K562 (cell line): Measurements from ENCODE around the gene LEAP2. TPM values are rescaled to one million over a fixed set of nuclear protein-coding genes. Genes with fewer than 3 reads are reported as not detected.

Source experiments
- ATAC-seq: fragments of 200-7000 bp; cut with Tn5 transposase; 3 replicates; pipeline ENCODE4 v1.9.1; 2020; ENCODE audit warnings: moderate library complexity
- BruUV-seq: library from RNA; stranded (reverse); fragments of 400-500 nt; replicated peaks from 2 replicates; lab custom pipeline; 2021; lab: Mats Ljungman, UMichigan
- CTCF ChIA-PET: fragments of 300-600 bp; formaldehyde crosslinking; extraction: SDS; loops from one replicate; lab custom pipeline; 2021; ENCODE audit warnings: low intra/inter-chr PET ratio; lab: Yijun Ruan, JAX
- POLR2A ChIA-PET: fragments of 300-600, 350-650 bp; sonication (Branson Sonifier 250); formaldehyde crosslinking; extraction: SDS; loops from one replicate; lab custom pipeline; 2021; ENCODE audit warnings: antibody characterized with exemption, inconsistent platforms; lab: Yijun Ruan, JAX
- DNase-seq, 4 experiments: peaks; one replicate each; pipeline versions ENCODE4 v3.0.0 to v3.0.0-alpha.2; 2011 to 2018; ENCODE audit warnings: low spot score in 3 of 4, mixed read lengths in 3 of 4; ENCODE audit errors: extremely low read depth in 1 of 4
- FAIRE-seq: peaks from 2 replicates; lab custom pipeline; 2011; peaks lifted over from hg19 to GRCh38; lab: Jason Lieb, UNC
- H2AFZ ChIP-seq: 2 replicates; pipeline ENCODE4 v1.6.0; 2011; ENCODE audit warnings: low read depth, low read length, control low read depth, inconsistent platforms
- H3K27ac ChIP-seq: fragments of 200-600 bp; 3 replicates; pipeline ENCODE4 v1.8.0; 2011; ENCODE audit warnings: low read depth, mild to moderate bottlenecking, control low read depth, inconsistent platforms, low read length, moderate library complexity, mixed read lengths; ENCODE audit errors: extremely low read depth
- H3K27me3 ChIP-seq, 2 experiments: fragments of 300-600 bp in 1 of 2; 2 replicates in 1 of 2; 3 replicates in 1 of 2; pipeline versions ENCODE4 v1.6.0 to v1.8.0; 2011; ENCODE audit warnings: inconsistent platforms in 2 of 2, low read length in 2 of 2, mild to moderate bottlenecking in 1 of 2, mixed read lengths in 1 of 2, moderate library complexity in 1 of 2; ENCODE audit not compliant: control insufficient read depth in 2 of 2, insufficient read depth in 2 of 2
- H3K36me3 ChIP-seq: fragments of 300-600 bp; 3 replicates; pipeline ENCODE4 v1.8.0; 2011; ENCODE audit warnings: mild to moderate bottlenecking, low read length, inconsistent platforms; ENCODE audit not compliant: control insufficient read depth, insufficient read depth
- H3K4me1 ChIP-seq, 2 experiments: fragments of 200-600 bp in 1 of 2; replicated peaks in 1 of 2; 2 replicates in 1 of 2; 3 replicates in 1 of 2; pipeline versions ENCODE4 v1.5.1 to v1.8.0; 2011; ENCODE audit warnings: inconsistent platforms in 2 of 2, low read length in 2 of 2, mild to moderate bottlenecking in 1 of 2, mixed read lengths in 1 of 2, moderate library complexity in 1 of 2; ENCODE audit not compliant: control insufficient read depth in 2 of 2, insufficient read depth in 2 of 2
- H3K4me2 ChIP-seq: 2 replicates; pipeline ENCODE4 v1.6.1; 2011; ENCODE audit warnings: low read length, control low read depth, inconsistent platforms, mixed read lengths; ENCODE audit not compliant: insufficient read depth
- H3K4me3 ChIP-seq: fragments of 200-600 bp; sonication (generic), shearing (Covaris generic); 2 replicates; pipeline ENCODE4 v1.5.1; 2016; ENCODE audit warnings: control low read depth, inconsistent platforms
- H3K79me2 ChIP-seq: fragments of 200-600 bp; 3 replicates; pipeline ENCODE4 v1.8.0; 2011; ENCODE audit warnings: low read length, inconsistent platforms; ENCODE audit not compliant: control insufficient read depth, insufficient read depth
- H3K9ac ChIP-seq, 2 experiments: 2 replicates each; pipeline versions ENCODE4 v1.6.0 to v1.6.1; 2011; ENCODE audit warnings: low read depth in 2 of 2, low read length in 2 of 2, control low read depth in 1 of 2, inconsistent platforms in 1 of 2, mild to moderate bottlenecking in 1 of 2, mixed read lengths in 1 of 2; ENCODE audit not compliant: insufficient read depth in 1 of 2
- H3K9me1 ChIP-seq: one replicate; pipeline ENCODE4 v1.6.0; 2011; ENCODE audit warnings: inconsistent platforms, mild to moderate bottlenecking, low read length, moderate library complexity; ENCODE audit not compliant: control insufficient read depth, insufficient read depth
- H3K9me3 ChIP-seq: replicated peaks from 2 replicates; pipeline ENCODE4 v1.5.1; 2011; ENCODE audit warnings: low read depth, low read length, inconsistent platforms; ENCODE audit not compliant: control insufficient read depth, insufficient read depth
- H4K20me1 ChIP-seq: replicated peaks from 2 replicates; pipeline ENCODE4 v1.6.1; 2011; ENCODE audit warnings: low read length, inconsistent platforms, mixed read lengths; ENCODE audit not compliant: control insufficient read depth, insufficient read depth
- AFF4 ChIP-seq: sonication (generic); formaldehyde crosslinking; IDR thresholded peaks from 2 replicates; pipeline ENCODE4 v1.8.0; 2023; ENCODE audit warnings: mild to moderate bottlenecking, missing genetic modification reagents
- KDM1A ChIP-seq, 2 experiments: fragments of 450-650 bp; IDR thresholded peaks; 2 replicates each; pipeline ENCODE4 v1.6.1; 2016; ENCODE audit warnings: mild to moderate bottlenecking in 2 of 2
- WGBS: fragments of 100-300 bp; shearing (Covaris generic); methylation state at CpG from one replicate; pipeline ENCODE4 v1.1.6; 2016; ENCODE audit warnings: low coverage, mixed read lengths; ENCODE audit not compliant: insufficient coverage; ENCODE audit errors: missing lambda C conversion rate; 5-methylcytosine and 5-hydroxymethylcytosine counted together
- in situ Hi-C: fragments of 300-500 bp; cut with MboI; formaldehyde crosslinking; loops from 4 replicates; pipeline ENCODE4 v1.15.0; 2018; ENCODE audit warnings: inconsistent platforms, mixed read lengths
- intact Hi-C: fragments of 100-400 bp; cut with micrococcal nuclease; formaldehyde crosslinking; loops from 2 replicates; pipeline ENCODE4 v1.14.2; 2022
- polyA plus RNA-seq, 8 experiments: library from polyadenylated mRNA; depleted of rRNA in 4 of 8; stranded (reverse) in 5 of 8; unstranded in 3 of 8; fragments of >200 nt; fragmentation: Nextera tagmentation in 2 of 8; fragmentation: Illumina TruSeq in 1 of 8; extraction: Ambion mirVana in 2 of 8; extraction: Trizol in 1 of 8; gene quantifications; 2 replicates each; pipeline versions ENCODE4 v1.2.1 to v1.2.3, GENCODE V29; 2011 to 2014; ENCODE audit warnings: inconsistent platforms in 1 of 8, missing spikeins in 1 of 8
- total RNA-seq, 7 experiments: library from RNA; depleted of rRNA in 6 of 7; stranded (reverse); fragments of >200 nt in 6 of 7; fragmentation: Illumina TruSeq in 2 of 7; extraction: Trizol in 2 of 7; gene quantifications; 2 replicates each; pipeline versions ENCODE4 v1.2.1 to v1.2.3, GENCODE V29; 2011 to 2021; ENCODE audit warnings: low replicate concordance in 1 of 7

LEAP2 gene
- total and polyA plus RNA-seq, 9 of the 15 experiments (the other 6 are each of a cell fraction or from before 2014, with no cell fraction given), result 1.1 to 5.6 (median 2.5) TPM

GRCh38 chr5:132841305-132841704 lies 32.2 kb upstream of the LEAP2 start:
- FAIRE-seq, result no peak
- Histone ChIP-seq H3K27me3 (no peaks in the 10 kb centered on the region), H3K4me3 (no peak overlapping the region), H4K20me1 (no peaks in the 10 kb centered on the region), H3K9ac (no peak overlapping the region), H3K4me1 (peaks cover 0 to 19% of the 10 kb centered on the region in 2 experiments; a peak in 3 of 5 replicates), H3K4me2 (no peak overlapping the region), H3K27ac (no peak overlapping the region), H3K36me3 (no peaks in the 10 kb centered on the region), H3K79me2 (no peaks in the 10 kb centered on the region), H3K9me3 (no peaks in the 10 kb centered on the region), H3K9me1 (no peaks in the 10 kb centered on the region), H2AFZ (no peak overlapping the region)
- ATAC-seq, result no peak
- BruUV-seq, result no TSS peak
- WGBS, result 43% methylated on average over 4 of the region's 4 CpGs
- ChIA-PET POLR2A (interaction anchor here (1.5 kb wide), 1 partner anchor 13 kb away, joined by 4 read pairs; no protein-coding TSS in a partner anchor), CTCF (no interaction called here)
- DNase-seq, result no peak
- TF ChIP-seq KDM1A (IDR thresholded peaks at IDR 0.05) (peak in 1 of 2 experiments; percentile 8; a peak in 1 of 4 replicates), AFF4 (CRISPR knock-in tag) (no peak)
- in situ Hi-C loops (no loop called here), intact Hi-C loops (no loop called here)
